SK-N-SH (cell line): ENCODE results near the gene COX4I1.

ENCODE experiments used
- ELF1 ChIP-seq: IDR thresholded peaks from 2 replicates; pipeline ENCODE4 v1.4.0; 2012
- EZH2phosphoT487 ChIP-seq: fragments of 200-600 bp; sonication (generic); IDR thresholded peaks from 2 replicates; pipeline ENCODE4 v1.6.1; 2017; ENCODE audit warnings: low read depth, mixed run types, mild to moderate bottlenecking, antibody characterized with exemption, moderate library complexity, borderline replicate concordance
- FOSL2 ChIP-seq: IDR thresholded peaks from 2 replicates; pipeline ENCODE4 v1.4.0; 2012; ENCODE audit warnings: low read depth, mild to moderate bottlenecking, moderate library complexity, borderline replicate concordance
- FOXM1 ChIP-seq: IDR thresholded peaks from 2 replicates; pipeline ENCODE4 v1.4.0; 2012; ENCODE audit warnings: low read depth, mild to moderate bottlenecking
- GABPA ChIP-seq: IDR thresholded peaks from 2 replicates; pipeline ENCODE4 v1.4.0; 2012; ENCODE audit warnings: low read depth, mild to moderate bottlenecking
- POLR2AphosphoS5 ChIP-seq: IDR thresholded peaks from 2 replicates; pipeline ENCODE4 v1.6.1; 2012; ENCODE audit warnings: low read depth, low read length
- RCOR1 ChIP-seq: fragments of 150-350 bp; IDR thresholded peaks from 2 replicates; pipeline ENCODE4 v1.6.1; 2017; ENCODE audit warnings: antibody characterized with exemption, low read length
- SMC3 ChIP-seq: IDR thresholded peaks from 2 replicates; pipeline ENCODE4 v1.6.1; 2012; ENCODE audit warnings: low read depth, low read length, improper control_type of control experiment
- TCF12 ChIP-seq: IDR thresholded peaks from 2 replicates; pipeline ENCODE4 v1.4.0; 2012
- TF ChIP-seq, protein P1 (sequence below): fragments of 200-600 bp; sonication (generic); IDR thresholded peaks from 2 replicates; pipeline ENCODE4 v1.6.1; 2017; ENCODE audit warnings: antibody characterized with exemption, mild to moderate bottlenecking, moderate library complexity
- TF ChIP-seq, protein P2 (sequence below): IDR thresholded peaks from 2 replicates; pipeline ENCODE4 v1.4.0; 2012; ENCODE audit warnings: low read depth
- TF ChIP-seq, protein P3 (sequence below): IDR thresholded peaks from 2 replicates; pipeline ENCODE4 v1.6.1; 2012; ENCODE audit warnings: mild to moderate bottlenecking, low read depth, low read length, moderate library complexity
- TF ChIP-seq, protein P4 (sequence below): IDR thresholded peaks from 2 replicates; pipeline ENCODE4 v1.4.0; 2012; ENCODE audit warnings: low read depth, borderline replicate concordance

DNA sequence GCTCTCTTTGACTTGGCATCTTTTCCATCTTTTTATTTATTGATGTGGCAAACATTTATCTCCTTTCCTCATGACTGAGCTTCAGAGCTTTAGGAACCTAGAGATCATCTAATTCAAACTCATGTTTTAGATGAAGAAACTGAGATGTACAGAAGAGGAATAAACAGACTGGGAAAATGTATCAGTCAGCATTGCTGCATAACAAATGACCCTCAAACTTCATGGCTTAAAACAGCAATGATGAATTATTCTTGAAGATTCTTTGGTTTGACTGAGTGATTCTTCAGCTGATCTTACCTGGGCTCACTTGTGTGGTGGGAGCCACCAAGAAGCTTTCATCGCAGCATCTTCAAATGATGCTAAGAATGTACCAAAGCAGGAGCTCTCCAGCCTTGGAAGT, 55.4 kb downstream of the COX4I1 start:
- TF ChIP-seq, protein P1, sequence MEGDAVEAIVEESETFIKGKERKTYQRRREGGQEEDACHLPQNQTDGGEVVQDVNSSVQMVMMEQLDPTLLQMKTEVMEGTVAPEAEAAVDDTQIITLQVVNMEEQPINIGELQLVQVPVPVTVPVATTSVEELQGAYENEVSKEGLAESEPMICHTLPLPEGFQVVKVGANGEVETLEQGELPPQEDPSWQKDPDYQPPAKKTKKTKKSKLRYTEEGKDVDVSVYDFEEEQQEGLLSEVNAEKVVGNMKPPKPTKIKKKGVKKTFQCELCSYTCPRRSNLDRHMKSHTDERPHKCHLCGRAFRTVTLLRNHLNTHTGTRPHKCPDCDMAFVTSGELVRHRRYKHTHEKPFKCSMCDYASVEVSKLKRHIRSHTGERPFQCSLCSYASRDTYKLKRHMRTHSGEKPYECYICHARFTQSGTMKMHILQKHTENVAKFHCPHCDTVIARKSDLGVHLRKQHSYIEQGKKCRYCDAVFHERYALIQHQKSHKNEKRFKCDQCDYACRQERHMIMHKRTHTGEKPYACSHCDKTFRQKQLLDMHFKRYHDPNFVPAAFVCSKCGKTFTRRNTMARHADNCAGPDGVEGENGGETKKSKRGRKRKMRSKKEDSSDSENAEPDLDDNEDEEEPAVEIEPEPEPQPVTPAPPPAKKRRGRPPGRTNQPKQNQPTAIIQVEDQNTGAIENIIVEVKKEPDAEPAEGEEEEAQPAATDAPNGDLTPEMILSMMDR: no peak
- no peak for TF ChIP-seq GABPA
- no peak for TF ChIP-seq SMC3
- TF ChIP-seq POLR2AphosphoS5: no peak
- no peak for TF ChIP-seq FOSL2
- TF ChIP-seq EZH2phosphoT487: no peak
- TF ChIP-seq, protein P2, sequence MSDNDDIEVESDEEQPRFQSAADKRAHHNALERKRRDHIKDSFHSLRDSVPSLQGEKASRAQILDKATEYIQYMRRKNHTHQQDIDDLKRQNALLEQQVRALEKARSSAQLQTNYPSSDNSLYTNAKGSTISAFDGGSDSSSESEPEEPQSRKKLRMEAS: no peak
- TF ChIP-seq, protein P3, sequence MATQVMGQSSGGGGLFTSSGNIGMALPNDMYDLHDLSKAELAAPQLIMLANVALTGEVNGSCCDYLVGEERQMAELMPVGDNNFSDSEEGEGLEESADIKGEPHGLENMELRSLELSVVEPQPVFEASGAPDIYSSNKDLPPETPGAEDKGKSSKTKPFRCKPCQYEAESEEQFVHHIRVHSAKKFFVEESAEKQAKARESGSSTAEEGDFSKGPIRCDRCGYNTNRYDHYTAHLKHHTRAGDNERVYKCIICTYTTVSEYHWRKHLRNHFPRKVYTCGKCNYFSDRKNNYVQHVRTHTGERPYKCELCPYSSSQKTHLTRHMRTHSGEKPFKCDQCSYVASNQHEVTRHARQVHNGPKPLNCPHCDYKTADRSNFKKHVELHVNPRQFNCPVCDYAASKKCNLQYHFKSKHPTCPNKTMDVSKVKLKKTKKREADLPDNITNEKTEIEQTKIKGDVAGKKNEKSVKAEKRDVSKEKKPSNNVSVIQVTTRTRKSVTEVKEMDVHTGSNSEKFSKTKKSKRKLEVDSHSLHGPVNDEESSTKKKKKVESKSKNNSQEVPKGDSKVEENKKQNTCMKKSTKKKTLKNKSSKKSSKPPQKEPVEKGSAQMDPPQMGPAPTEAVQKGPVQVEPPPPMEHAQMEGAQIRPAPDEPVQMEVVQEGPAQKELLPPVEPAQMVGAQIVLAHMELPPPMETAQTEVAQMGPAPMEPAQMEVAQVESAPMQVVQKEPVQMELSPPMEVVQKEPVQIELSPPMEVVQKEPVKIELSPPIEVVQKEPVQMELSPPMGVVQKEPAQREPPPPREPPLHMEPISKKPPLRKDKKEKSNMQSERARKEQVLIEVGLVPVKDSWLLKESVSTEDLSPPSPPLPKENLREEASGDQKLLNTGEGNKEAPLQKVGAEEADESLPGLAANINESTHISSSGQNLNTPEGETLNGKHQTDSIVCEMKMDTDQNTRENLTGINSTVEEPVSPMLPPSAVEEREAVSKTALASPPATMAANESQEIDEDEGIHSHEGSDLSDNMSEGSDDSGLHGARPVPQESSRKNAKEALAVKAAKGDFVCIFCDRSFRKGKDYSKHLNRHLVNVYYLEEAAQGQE: no peak
- TF ChIP-seq TCF12: no peak
- no peak for TF ChIP-seq ELF1
- TF ChIP-seq RCOR1: no peak
- TF ChIP-seq, protein P4, sequence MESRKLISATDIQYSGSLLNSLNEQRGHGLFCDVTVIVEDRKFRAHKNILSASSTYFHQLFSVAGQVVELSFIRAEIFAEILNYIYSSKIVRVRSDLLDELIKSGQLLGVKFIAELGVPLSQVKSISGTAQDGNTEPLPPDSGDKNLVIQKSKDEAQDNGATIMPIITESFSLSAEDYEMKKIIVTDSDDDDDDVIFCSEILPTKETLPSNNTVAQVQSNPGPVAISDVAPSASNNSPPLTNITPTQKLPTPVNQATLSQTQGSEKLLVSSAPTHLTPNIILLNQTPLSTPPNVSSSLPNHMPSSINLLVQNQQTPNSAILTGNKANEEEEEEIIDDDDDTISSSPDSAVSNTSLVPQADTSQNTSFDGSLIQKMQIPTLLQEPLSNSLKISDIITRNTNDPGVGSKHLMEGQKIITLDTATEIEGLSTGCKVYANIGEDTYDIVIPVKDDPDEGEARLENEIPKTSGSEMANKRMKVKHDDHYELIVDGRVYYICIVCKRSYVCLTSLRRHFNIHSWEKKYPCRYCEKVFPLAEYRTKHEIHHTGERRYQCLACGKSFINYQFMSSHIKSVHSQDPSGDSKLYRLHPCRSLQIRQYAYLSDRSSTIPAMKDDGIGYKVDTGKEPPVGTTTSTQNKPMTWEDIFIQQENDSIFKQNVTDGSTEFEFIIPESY: no peak
- TF ChIP-seq FOXM1: no peak
